HG03432 (cell line): Measurements from ENCODE around the gene IMMP1L.
"Not testable (repeated sequence)": the region's sequence is repeated elsewhere in the genome, so short reads cannot be mapped to it uniquely, and the experiment has no call there.

ENCODE experiments used
- ATAC-seq: cut with Tn5 transposase; IDR thresholded peaks from one replicate; pipeline ENCODE4 v1.9.1; 2021; ENCODE audit warnings: mild to moderate bottlenecking, moderate library complexity; ENCODE audit not compliant: unreplicated experiment

Gene IMMP1L

GRCh38 chr11:31509429-31510345 lies at the start of gene IMMP1L, which contains the start of gene ELP4:
TSS of gene IMMP1L (minus strand) at chr11:31509622. CDS start at chr11:31463276, 46,346 bp downstream.
TSS of gene ELP4 (plus strand) at chr11:31509767. CDS start at chr11:31509785, 18 bp downstream.
- peak; percentile 100 for ATAC-seq

GRCh38 chr11:31558001-31558400 lies 48.6 kb upstream of the IMMP1L start:
- ATAC-seq = no peak

- no peak for ATAC-seq
Observed at GRCh38 chr11:31555938-31556337, 46.5 kb upstream of the IMMP1L start.

- no peak for ATAC-seq
Observed at GRCh38 chr11:31542862-31543261, 33.4 kb upstream of the IMMP1L start.

GRCh38 chr11:31535479-31535878 lies 26.1 kb upstream of the IMMP1L start:
- no peak for ATAC-seq

GRCh38 chr11:31531293-31531692 lies 21.9 kb upstream of the IMMP1L start:
- no peak for ATAC-seq

GRCh38 chr11:31529701-31530100 lies 20.3 kb upstream of the IMMP1L start:
- ATAC-seq = peak; percentile 63

GRCh38 chr11:31529189-31529588 lies 19.8 kb upstream of the IMMP1L start:
- no peak for ATAC-seq

- ATAC-seq = no peak
Observed at GRCh38 chr11:31521497-31522150, 12.2 kb upstream of the IMMP1L start.

- no peak for ATAC-seq
Observed at GRCh38 chr11:31512117-31512516, 2.7 kb upstream of the IMMP1L start.

GRCh38 chr11:31509051-31509428 lies 382 bp downstream of the IMMP1L start:
- peak; percentile 10 for ATAC-seq

- ATAC-seq = no peak
Observed at GRCh38 chr11:31500560-31500959, 8.9 kb downstream of the IMMP1L start.

- no peak for ATAC-seq
Observed at GRCh38 chr11:31499576-31500178, 9.7 kb downstream of the IMMP1L start.

GRCh38 chr11:31493762-31494161 lies 15.7 kb downstream of the IMMP1L start:
- ATAC-seq = not testable (repeated sequence)

GRCh38 chr11:31493235-31493634 lies 16.2 kb downstream of the IMMP1L start:
- ATAC-seq = no peak

- ATAC-seq = no peak
Observed at GRCh38 chr11:31492320-31492913, 17.0 kb downstream of the IMMP1L start.

GRCh38 chr11:31487848-31488247 lies 21.6 kb downstream of the IMMP1L start:
- ATAC-seq = no peak

- ATAC-seq = no peak
Observed at GRCh38 chr11:31484497-31484896, 24.9 kb downstream of the IMMP1L start.

- ATAC-seq = no peak
Observed at GRCh38 chr11:31480930-31481329, 28.5 kb downstream of the IMMP1L start.

GRCh38 chr11:31479066-31479465 lies 30.4 kb downstream of the IMMP1L start:
- ATAC-seq = no peak

GRCh38 chr11:31478223-31478590 lies 31.2 kb downstream of the IMMP1L start:
- ATAC-seq = no peak
